Right renal pelvis (tissue), 4 donors: ENCODE measurements around the gene CACNG6. TPM values are rescaled to one million over a fixed set of nuclear protein-coding genes. Genes with fewer than 3 reads are reported as not detected.
A peak's percentile ranks its signal among the peaks of the same experiment; 100 is the strongest.

Experiments used
- DNase-seq, 4 donors: peaks; one replicate each; pipeline ENCODE4 v3.0.0-alpha.2; 2013; ENCODE audit warnings: low read depth in 4 of 4, low spot score in 3 of 4, missing footprints in 1 of 4
- polyA plus RNA-seq, 4 donors: library from polyadenylated mRNA; unstranded; fragments of 120-200 nt; gene quantifications; one replicate each; pipeline ENCODE4 v1.2.1, GENCODE V29; 2013; ENCODE audit not compliant: insufficient read length in 4 of 4

The CACNG6 gene
- polyA plus RNA-seq, 4 donors, result 0.77 to 1.5 (median 0.84) TPM

- no peak for DNase-seq
Observed at GRCh38 chr19:53966931-53967330, 24.5 kb upstream of the CACNG6 start.

- DNase-seq, result no peak
Observed at GRCh38 chr19:53969366-53969765, 22.1 kb upstream of the CACNG6 start.

GRCh38 chr19:53971673-53972072 lies 19.8 kb upstream of the CACNG6 start:
- DNase-seq, result no peak

GRCh38 chr19:53977429-53977990 lies 13.9 kb upstream of the CACNG6 start:
- DNase-seq, result peak; percentile 67 to 78 (median 73)

- DNase-seq, result peak in 1 of 4 donors; percentile 33
Observed at GRCh38 chr19:53977991-53978731, 13.3 kb upstream of the CACNG6 start.

- no peak for DNase-seq
Observed at GRCh38 chr19:53978975-53979801, 12.2 kb upstream of the CACNG6 start.

GRCh38 chr19:53980539-53981375 lies 10.7 kb upstream of the CACNG6 start:
- DNase-seq, result no peak

- no peak for DNase-seq
Observed at GRCh38 chr19:53981376-53981951, 10.0 kb upstream of the CACNG6 start.

GRCh38 chr19:53982001-53982451 lies 9.4 kb upstream of the CACNG6 start:
- DNase-seq, result no peak

- no peak for DNase-seq
Observed at GRCh38 chr19:53982611-53983010, 8.8 kb upstream of the CACNG6 start.

GRCh38 chr19:53983457-53984289 lies 7.8 kb upstream of the CACNG6 start:
- no peak for DNase-seq

- no peak for DNase-seq
Observed at GRCh38 chr19:53985863-53986262, 5.6 kb upstream of the CACNG6 start.

- no peak for DNase-seq
Observed at GRCh38 chr19:53988981-53989380, 2.5 kb upstream of the CACNG6 start.

- no peak for DNase-seq
Observed at GRCh38 chr19:53989600-53990533, 1.6 kb upstream of the CACNG6 start.

- DNase-seq, result no peak
Observed at GRCh38 chr19:53992211-53992610, 774 bp downstream of the CACNG6 start.

GRCh38 chr19:53992815-53993214 lies 1.4 kb downstream of the CACNG6 start:
- no peak for DNase-seq

- DNase-seq, result no peak
Observed at GRCh38 chr19:53993448-53993847, 2.0 kb downstream of the CACNG6 start.

- DNase-seq, result no peak
Observed at GRCh38 chr19:53994811-53995210, 3.4 kb downstream of the CACNG6 start.
